ENCODE measurements around the gene RAPGEF4.

- TF ChIP-seq CTCF (IDR thresholded peaks at IDR 0.05) = no peak
- TF ChIP-seq POLR2A (IDR thresholded peaks at IDR 0.05) = no peak
- no peak for TF ChIP-seq POLR2AphosphoS5 (IDR thresholded peaks at IDR 0.05)
- no peak for TF ChIP-seq EP300 (IDR thresholded peaks at IDR 0.05)
Measured at GRCh38 chr2:172976116-172976515, 240.5 kb downstream of the RAPGEF4 start.
